Raji (cell line): Measurements from ENCODE around the gene RFPL4A.

Source experiments
- POLR2A ChIP-seq: IDR thresholded peaks from 2 replicates; pipeline ENCODE4 v1.6.1; 2011; ENCODE audit warnings: low read depth, low read length, control low read depth; ENCODE audit not compliant: insufficient read depth

RFPL4A gene

DNA sequence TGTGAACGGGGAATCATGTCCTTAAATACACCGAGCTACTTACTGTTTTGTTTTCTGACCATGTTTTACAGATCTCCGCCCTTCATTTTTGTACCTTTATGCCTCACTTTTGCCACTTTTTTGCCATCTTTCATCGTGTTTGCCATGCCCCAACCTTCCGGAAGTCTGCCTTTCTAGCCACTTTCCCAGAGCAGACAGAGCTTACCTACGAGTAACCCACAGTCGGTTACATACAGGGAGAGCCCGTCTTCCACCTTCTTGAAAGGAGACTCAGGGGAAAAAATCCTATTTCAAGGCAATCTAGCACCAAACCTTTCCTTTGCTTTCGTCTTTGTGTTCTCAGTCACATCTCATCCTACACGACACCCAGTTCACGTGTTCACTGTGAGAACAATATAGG, 36.1 kb downstream of the RFPL4A start:
- TF ChIP-seq POLR2A: no peak

DNA sequence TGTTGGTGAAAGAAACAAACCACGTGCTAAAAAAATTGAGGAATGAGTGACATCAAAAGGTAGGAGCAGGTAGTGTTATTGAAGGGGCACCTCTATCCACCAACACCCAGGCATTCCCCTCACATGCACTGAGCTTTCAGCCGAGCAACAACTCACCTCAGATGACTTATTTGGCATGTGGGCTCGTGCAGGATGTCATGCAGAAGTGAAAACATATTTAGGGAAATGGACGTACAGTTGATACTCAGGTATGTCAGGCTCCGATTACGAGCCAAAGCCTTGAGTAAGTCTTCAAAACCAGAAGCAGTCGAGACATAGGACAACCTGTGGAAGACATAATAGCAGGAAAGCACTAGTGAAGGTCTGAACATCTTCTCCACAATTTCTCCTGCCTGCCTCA, 42.5 kb downstream of the RFPL4A start:
- TF ChIP-seq POLR2A: no peak

DNA sequence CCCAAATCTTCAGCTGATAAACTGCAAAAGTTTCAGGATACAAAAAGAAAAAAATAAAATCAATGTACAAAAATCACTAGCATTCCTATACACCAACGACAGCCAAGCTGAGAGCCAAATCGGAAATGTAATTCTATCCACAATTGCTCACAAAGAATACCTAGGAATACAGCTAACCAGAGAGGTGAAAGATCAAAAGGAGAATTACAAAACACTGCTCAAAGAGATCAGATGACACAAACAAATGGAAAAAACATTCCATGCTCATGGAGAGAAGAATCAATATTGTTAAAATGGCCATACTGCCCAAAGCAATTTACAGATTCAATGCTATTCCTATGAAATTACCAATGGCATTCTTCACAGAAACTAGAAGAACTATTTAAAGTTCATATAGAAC, 43.4 kb downstream of the RFPL4A start:
- TF ChIP-seq POLR2A: no peak

DNA sequence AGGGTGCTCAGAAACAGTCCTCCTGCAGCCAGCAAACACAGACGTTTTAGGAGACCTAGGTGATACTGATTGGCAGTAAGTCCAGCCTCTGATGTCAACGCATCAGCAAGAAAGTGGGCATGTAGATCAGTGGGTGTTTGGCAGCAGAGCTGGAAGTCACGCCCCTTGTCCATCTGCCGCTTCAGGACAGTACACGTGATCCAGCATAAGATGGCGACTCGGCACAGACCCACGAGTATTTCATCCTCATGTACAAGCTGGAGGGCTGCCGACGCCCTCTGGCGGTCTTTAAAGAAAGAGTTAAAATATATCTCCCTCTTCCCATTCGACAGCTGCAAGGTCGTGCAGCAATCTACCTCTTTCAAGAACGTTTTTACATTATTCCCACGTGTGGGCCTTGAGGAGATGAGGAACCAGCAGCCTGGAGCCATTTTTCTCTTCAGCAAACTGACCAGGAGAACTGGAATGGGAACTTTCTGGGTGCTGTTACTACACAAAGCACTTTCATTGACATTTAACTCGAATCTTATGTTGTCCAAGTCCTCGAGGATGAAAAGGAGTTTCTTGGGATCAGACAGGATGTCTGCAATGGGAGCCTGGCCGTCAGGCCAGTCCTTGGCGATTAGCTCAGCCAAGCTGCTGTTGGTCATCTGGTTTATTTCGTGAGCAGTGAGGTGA, 50.6 kb downstream of the RFPL4A start:
- peak; percentile 87 for TF ChIP-seq POLR2A

DNA sequence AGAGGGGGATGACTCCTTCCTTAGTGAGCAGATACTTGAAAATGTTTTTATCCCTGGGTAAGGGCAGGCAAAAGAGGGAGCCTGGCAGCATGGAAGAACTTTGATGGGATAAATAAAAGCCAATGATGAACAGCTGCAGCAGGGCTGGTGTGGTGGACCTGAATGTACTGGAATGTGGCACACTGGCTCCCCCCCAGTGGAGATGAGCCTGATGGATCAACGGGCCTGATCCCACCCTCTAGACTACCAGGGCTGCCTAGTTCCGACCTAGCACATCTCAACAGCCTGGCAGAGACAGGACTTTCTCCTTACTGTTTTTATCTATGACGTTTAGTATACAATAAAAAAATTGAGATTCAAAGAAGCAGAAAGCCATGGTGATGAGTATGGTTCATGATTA, 52.4 kb downstream of the RFPL4A start:
- TF ChIP-seq POLR2A: no peak

DNA sequence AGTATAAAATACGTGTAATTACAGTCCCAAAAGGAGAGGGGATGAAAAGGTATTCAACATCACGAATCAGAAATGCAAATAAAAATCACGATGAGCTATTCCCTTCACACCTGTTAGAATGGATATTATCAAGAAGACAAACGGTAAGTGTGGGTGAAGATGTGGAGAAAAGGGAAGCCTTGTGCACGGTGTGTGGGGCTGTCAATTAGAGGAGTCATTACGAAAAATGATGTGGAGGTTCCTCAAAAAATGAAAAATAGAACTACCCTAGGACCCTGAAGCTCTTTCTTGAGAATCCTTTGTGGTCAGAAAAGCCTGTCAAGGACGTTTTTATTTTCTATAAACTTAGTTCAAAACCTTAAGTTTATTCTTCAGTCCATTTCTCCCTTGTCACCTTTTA, 53.6 kb downstream of the RFPL4A start:
- TF ChIP-seq POLR2A: no peak
